Mammary epithelial cell (primary cell): Measurements from ENCODE around the gene ZNF316.

ENCODE experiments used
- EZH2 ChIP-seq: IDR thresholded peaks from 2 replicates; pipeline ENCODE4 v1.6.1; 2012; ENCODE audit warnings: low read length, inconsistent platforms, borderline replicate concordance
- TF ChIP-seq, protein P1 (sequence below), 2 donors: IDR thresholded peaks in 1 of 2; conservative IDR thresholded peaks in 1 of 2; 2 replicates each; pipeline ENCODE4 v1.5.1; 2011 to 2012; ENCODE audit warnings: inconsistent platforms in 2 of 2, low read length in 2 of 2, mild to moderate bottlenecking in 2 of 2, control low read depth in 1 of 2, low read depth in 1 of 2; ENCODE audit not compliant: insufficient read depth in 1 of 2; ENCODE audit errors: extremely low read depth in 1 of 2

DNA sequence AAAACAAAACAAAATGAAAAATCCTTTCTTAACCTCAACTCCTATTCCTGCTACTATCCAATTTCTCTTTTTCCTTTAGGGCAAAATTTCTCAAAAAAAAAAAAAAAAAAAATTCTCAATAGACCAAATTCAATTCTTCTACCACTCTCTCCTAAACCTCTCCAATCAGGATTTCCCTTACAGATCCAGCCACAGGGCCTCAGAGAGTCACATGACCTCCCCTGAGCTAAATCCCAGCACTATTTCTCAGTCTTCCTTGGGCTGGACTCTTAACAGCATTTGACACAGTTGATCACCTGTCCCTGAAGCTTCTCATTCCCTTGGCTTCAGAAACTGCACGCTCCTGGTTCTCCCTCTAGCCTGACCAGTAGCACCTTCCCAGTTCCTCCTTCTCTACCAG is 64.7 kb downstream of the ZNF316 start:
- TF ChIP-seq, protein P1, sequence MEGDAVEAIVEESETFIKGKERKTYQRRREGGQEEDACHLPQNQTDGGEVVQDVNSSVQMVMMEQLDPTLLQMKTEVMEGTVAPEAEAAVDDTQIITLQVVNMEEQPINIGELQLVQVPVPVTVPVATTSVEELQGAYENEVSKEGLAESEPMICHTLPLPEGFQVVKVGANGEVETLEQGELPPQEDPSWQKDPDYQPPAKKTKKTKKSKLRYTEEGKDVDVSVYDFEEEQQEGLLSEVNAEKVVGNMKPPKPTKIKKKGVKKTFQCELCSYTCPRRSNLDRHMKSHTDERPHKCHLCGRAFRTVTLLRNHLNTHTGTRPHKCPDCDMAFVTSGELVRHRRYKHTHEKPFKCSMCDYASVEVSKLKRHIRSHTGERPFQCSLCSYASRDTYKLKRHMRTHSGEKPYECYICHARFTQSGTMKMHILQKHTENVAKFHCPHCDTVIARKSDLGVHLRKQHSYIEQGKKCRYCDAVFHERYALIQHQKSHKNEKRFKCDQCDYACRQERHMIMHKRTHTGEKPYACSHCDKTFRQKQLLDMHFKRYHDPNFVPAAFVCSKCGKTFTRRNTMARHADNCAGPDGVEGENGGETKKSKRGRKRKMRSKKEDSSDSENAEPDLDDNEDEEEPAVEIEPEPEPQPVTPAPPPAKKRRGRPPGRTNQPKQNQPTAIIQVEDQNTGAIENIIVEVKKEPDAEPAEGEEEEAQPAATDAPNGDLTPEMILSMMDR (conservative IDR thresholded peaks at IDR 0.05 in 1 of 2, IDR thresholded peaks at IDR 0.05 in 1 of 2; ENCODE audit: extremely low read depth in 1 of 2, insufficient read depth in 1 of 2, low read depth in 1 of 2, low read length in 2 of 2): no peak
- no peak for TF ChIP-seq EZH2
